Fibroblast of villous mesenchyme (primary cell): ENCODE data around the gene FGF7. TPM values are rescaled to one million over a fixed set of nuclear protein-coding genes. Genes with fewer than 3 reads are reported as not detected.

ENCODE experiments used
- DNase-seq: peaks from one replicate; pipeline ENCODE4 v3.0.0-alpha.2; 2010; ENCODE audit warnings: low read depth
- H3K4me3 ChIP-seq: 2 replicates; pipeline ENCODE4 v1.5.1; 2011; ENCODE audit warnings: low read depth, mild to moderate bottlenecking, low read length
- CTCF ChIP-seq: IDR thresholded peaks from 2 replicates; pipeline ENCODE4 v1.5.1; 2012; ENCODE audit warnings: low read depth, mild to moderate bottlenecking, low read length; ENCODE audit not compliant: insufficient read depth
- total RNA-seq: library from RNA; depleted of rRNA; stranded (reverse); fragments of >200 nt; gene quantifications from 2 replicates; pipeline ENCODE4 v1.2.3, GENCODE V29; 2012

FGF7 gene
- total RNA-seq, 1 donor = 369 TPM

- DNase-seq = no peak
- no peak overlapping the region for H3K4me3 ChIP-seq
- TF ChIP-seq CTCF = no peak
These were observed 13.7 kb downstream of the FGF7 start for GRCh38 chr15:49436751-49437150.

GRCh38 chr15:49438962-49439631 is 16.1 kb downstream of the FGF7 start:
- no peak for TF ChIP-seq CTCF
- DNase-seq = peak; percentile 37
- H3K4me3 ChIP-seq = no peak overlapping the region

- H3K4me3 ChIP-seq = no peak overlapping the region
- TF ChIP-seq CTCF = no peak
- DNase-seq = no peak
These were observed 16.8 kb downstream of the FGF7 start for GRCh38 chr15:49439678-49440395.

GRCh38 chr15:49441356-49441755 is 18.3 kb downstream of the FGF7 start:
- DNase-seq = no peak
- no peak overlapping the region for H3K4me3 ChIP-seq
- TF ChIP-seq CTCF = no peak

- H3K4me3 ChIP-seq = no peak overlapping the region
- DNase-seq = no peak
- no peak for TF ChIP-seq CTCF
These were observed 18.8 kb downstream of the FGF7 start for GRCh38 chr15:49441816-49442215.

- TF ChIP-seq CTCF = no peak
- DNase-seq = peak; percentile 53
- H3K4me3 ChIP-seq = no peak overlapping the region
These were observed 29.6 kb downstream of the FGF7 start for GRCh38 chr15:49452595-49452994.
